Kidney tubule cell (primary cell): ENCODE measurements around the gene ERC2.

ENCODE experiments used
- DNase-seq: peaks from one replicate; pipeline ENCODE4 v3.0.0-alpha.2; 2018; ENCODE audit warnings: low spot score

Gene ERC2

DNA sequence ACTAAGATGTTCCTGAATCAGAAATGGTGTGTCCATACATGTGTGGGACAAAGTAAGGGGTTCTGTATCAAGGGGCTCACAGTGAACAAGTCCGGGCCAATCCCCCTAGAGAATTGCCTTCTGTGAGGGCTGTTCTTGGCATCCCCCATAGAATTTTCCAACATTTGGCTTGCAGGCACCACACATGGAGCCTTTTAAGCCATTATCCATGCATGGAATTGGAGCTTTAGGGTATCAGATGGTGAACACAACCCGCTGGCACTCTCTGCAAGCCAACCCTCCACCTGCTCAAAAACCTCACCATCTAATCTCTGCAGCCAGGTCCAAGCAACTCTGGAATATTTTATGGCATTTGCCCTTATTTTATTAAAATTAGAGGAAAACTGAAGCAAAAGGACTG, 278.7 kb downstream of the ERC2 start:
- no peak for DNase-seq

- DNase-seq, result no peak
Measured at GRCh38 chr3:56188201-56188600, 280.1 kb downstream of the ERC2 start.

DNA sequence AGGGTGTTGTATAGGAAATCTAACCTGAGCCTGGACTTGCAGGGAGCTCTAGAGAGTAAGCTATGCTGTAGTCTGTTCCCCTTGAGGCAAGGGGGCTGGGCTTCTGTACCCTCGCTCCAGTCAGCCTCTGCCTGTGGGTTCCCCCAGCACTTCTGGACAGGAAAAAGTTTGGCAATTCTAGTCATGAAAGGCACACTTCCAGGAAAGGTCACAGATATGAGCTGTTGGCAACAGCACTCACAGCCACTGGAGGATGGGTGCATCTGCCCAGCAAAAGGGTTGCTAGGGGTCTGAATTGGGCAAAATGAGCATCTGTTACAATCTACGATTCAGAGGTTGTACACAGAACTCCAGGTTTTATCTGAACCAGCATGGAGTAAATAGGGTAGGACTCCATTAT, 281.2 kb downstream of the ERC2 start:
- no peak for DNase-seq

DNA sequence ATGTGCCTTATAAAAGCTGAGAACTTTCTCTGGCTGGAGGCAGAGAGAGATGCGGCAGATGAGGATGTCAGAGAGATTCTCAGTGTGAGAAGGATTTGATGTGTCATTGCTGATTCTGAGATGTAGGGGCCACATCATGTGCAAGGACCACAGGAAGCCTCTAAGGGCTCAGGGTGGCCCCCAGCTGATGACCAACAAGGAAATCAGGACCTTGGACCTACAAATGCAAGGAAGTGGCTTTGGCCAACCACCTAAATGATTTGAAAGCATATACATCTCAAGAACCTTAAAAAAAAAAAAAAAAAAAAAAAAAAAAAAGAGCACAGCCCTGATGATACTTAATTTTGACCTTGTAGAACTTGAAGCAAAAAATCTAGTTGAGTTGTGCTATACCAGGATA, 282.4 kb downstream of the ERC2 start:
- no peak for DNase-seq

DNA sequence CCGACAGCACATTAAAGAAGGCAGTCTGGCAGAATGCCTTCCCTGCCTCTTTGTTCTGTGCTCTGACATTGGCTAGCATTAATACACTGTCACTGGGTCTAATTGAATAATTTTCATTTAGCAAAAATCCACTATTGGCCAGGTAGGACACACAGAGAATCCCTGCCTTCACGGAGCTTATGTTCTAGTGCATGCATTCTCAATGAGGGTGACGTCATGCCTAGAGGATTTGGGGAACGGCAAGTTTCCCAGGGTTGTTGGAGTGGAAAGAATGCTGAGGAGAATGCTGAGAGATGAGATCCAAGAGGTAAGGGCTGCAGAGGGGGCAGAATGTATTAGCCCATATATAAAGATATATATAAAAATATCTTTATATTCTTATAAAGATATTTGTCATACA, 284.7 kb downstream of the ERC2 start:
- no peak for DNase-seq

DNA sequence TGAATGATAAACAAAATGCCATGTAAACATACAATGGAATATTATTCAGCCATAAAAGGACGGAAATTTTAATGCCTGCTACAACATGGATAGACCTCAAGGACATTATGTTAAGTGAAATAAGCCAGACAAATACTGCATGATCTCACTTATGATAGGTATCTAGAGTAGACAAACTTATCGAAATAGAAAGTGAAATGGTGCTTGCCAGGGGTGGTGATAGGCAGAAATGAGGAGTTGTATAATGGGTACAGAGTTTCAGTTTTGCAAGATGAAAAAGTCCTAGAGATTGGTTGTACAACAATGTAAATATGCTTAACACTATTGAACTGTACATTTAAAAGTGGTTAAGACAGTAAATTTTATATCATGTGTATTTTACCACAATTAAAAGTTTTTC, 287.8 kb downstream of the ERC2 start:
- DNase-seq, result no peak

- DNase-seq, result no peak
Measured at GRCh38 chr3:56173601-56174000, 294.7 kb downstream of the ERC2 start.

GRCh38 chr3:56164436-56164835, 303.8 kb downstream of the ERC2 start:
- DNase-seq, result no peak

DNA sequence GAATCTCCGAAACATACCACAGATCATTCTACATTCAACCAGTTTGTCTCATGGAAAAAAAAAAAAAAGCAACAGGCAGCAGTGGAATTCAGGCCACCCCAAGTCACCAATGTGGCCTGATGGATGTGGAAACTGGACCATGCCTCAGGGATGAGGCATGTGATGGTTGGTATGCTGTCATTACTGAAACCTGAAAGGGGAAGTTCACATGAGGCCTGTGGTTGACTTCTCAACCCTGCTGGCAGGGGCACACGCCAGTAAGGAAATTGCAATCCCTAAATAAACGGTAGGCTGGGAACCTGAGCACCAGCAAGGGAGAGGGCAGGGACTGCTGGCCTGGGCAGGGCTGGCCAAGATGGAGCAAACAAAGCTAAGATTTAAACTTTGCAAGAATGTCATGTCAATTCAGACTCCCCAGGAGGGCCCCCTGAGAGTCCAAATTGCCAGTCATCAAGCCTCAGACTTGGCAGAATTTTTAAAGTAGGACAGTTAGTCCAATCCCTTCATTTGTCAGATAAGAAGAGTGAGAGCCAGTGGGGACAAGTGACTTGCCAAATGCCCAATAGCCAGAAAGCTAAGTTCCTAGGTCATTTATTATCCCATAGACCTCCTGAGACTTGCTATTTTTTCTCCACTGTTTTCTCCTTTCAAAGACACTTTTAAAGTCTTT, 310.4 kb downstream of the ERC2 start:
- DNase-seq, result peak; percentile 73

- peak; percentile 46 for DNase-seq
Measured at GRCh38 chr3:56154297-56154696, 314.0 kb downstream of the ERC2 start.

DNA sequence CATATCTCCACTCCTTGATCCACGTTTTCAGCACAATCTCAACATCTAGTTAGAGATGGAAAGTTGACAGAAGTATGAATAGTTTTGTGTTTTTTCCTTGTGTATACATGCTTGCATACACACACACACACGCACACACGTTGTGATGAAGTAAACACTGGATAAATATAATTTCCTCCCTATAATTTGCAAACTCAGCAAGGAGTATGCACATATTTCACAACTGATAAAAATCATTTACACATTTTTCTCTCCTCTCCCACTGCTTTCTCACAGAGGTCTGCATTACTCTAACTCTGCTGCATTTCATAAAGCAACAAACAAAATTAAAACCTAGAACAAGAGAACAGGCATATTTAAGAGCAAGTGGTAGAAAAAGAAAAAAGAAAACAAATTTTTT, 320.9 kb downstream of the ERC2 start:
- no peak for DNase-seq

DNA sequence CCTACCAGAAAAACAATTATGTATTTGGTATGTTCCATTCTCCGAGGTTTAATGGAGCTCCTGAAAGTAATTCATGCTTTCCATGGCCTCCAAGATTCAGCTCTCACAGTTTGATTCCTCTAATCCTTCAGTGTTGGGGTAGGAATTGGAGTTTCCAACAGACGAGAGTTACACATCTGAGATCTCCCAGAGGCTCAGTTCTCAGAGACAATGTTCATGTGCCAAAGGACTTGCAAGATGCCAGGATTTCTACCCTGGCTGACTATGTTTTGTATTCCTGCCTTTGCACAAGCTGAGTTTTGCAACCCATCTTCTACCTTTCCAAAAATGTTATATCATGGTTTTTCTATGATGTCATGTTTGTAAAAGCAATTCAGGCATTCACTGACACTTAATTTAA, 322.9 kb downstream of the ERC2 start:
- no peak for DNase-seq

- no peak for DNase-seq
Measured at GRCh38 chr3:56144805-56145204, 323.5 kb downstream of the ERC2 start.

GRCh38 chr3:56137415-56137814, 330.9 kb downstream of the ERC2 start:
- no peak for DNase-seq

GRCh38 chr3:56136514-56136913, 331.8 kb downstream of the ERC2 start:
- DNase-seq, result no peak

- DNase-seq, result no peak
Measured at GRCh38 chr3:56135941-56136340, 332.3 kb downstream of the ERC2 start.

GRCh38 chr3:56133423-56133822, 334.8 kb downstream of the ERC2 start:
- peak; percentile 50 for DNase-seq

GRCh38 chr3:56132762-56133161, 335.5 kb downstream of the ERC2 start:
- DNase-seq, result no peak

GRCh38 chr3:56131974-56132590, 336.2 kb downstream of the ERC2 start:
- peak; percentile 94 for DNase-seq

DNA sequence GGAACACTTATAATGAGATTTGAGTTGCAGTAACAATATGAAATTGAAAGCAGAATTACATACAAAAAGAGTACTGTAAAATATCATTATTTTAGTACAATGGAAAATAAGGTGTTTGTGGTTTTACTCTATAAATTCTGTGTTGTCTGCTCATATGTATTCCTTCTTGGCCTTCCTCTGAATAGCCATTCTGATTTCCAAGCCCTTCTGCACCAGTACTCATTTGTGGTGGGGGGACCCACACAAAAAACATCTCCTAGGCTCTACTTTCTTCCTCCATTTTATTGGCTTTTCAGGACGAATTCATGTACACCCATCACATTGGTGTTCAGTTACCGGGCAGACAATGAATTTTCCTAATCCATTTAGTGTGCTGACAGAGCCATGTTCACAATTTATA, 338.2 kb downstream of the ERC2 start:
- no peak for DNase-seq

DNA sequence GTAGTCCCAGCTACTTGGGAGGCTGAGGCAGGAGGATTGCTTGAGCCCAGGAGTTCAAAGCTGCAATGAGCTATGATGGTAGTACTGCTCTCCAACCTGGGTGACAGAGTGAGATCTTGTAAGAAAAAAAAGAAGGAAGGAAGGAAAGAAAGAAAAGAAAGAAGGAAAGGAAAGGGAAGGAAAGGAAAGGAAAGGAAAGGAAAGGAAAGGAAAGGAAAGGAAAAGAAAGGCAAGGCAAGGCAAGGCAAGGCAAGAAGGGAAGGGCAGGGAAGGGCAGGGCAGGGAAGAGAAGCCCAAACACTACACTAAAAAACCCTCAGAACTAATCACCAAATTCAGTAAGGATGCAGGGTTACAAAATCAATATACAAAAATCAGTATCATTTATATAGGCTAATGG, 341.6 kb downstream of the ERC2 start:
- DNase-seq, result no peak

- peak; percentile 62 for DNase-seq
Measured at GRCh38 chr3:56125358-56126005, 342.8 kb downstream of the ERC2 start.

- DNase-seq, result no peak
Measured at GRCh38 chr3:56124546-56124945, 343.7 kb downstream of the ERC2 start.

DNA sequence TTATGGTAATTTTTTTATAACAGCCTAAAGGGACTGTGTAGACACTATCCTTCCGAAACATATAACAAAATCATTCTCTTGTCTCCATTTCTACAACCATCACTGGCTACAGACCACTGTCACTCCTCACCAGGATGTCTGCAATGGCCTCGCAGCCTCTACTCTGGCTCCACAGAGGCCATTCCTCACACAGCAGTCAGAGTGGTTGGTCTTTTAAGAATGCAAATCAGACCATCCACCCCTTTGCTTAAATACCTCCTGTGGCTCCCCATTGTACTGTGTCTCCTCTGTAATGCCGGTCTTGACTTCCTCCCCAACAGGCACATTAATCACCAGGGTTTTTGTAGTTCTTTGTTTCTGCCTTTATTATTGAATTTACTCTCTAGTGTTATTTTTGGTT, 344.8 kb downstream of the ERC2 start:
- no peak for DNase-seq
